GM23248 (cell line): ENCODE measurements around the gene NPAS1. TPM values are rescaled to one million over a fixed set of nuclear protein-coding genes. Genes with fewer than 3 reads are reported as not detected.

ENCODE experiments used
- DNase-seq: peaks from one replicate; pipeline ENCODE4 v3.0.0-alpha.2; 2015
- H2AFZ ChIP-seq: fragments of 200-600 bp; sonication (generic); 2 replicates; pipeline ENCODE4 v1.6.1; 2016; ENCODE audit warnings: antibody characterized with exemption
- H3F3A ChIP-seq: fragments of 200-600 bp; sonication (generic); 2 replicates; pipeline ENCODE4 v1.6.1; 2016; ENCODE audit warnings: mild to moderate bottlenecking, antibody characterized with exemption, mixed run types; ENCODE audit not compliant: insufficient read depth
- H3K27ac ChIP-seq: fragments of 200-600 bp; sonication (generic); 2 replicates; pipeline ENCODE4 v1.5.1; 2016; ENCODE audit warnings: mild to moderate bottlenecking
- H3K27me3 ChIP-seq: fragments of 200-600 bp; sonication (generic); replicated peaks from 2 replicates; pipeline ENCODE4 v1.6.1; 2016; ENCODE audit warnings: mild to moderate bottlenecking; ENCODE audit not compliant: insufficient read depth
- H3K36me3 ChIP-seq: fragments of 200-600 bp; sonication (generic); 2 replicates; pipeline ENCODE4 v1.6.1; 2016; ENCODE audit warnings: low read depth, mild to moderate bottlenecking
- H3K4me1 ChIP-seq: fragments of 200-600 bp; sonication (generic); 2 replicates; pipeline ENCODE4 v1.6.1; 2016; ENCODE audit warnings: mild to moderate bottlenecking; ENCODE audit not compliant: insufficient read depth
- H3K4me2 ChIP-seq: fragments of 200-600 bp; sonication (generic); one replicate; pipeline ENCODE4 v1.6.1; 2016; ENCODE audit warnings: mild to moderate bottlenecking; ENCODE audit not compliant: unreplicated experiment
- H3K4me3 ChIP-seq: fragments of 200-600 bp; sonication (generic); 2 replicates; pipeline ENCODE4 v1.5.1; 2016; ENCODE audit warnings: mild to moderate bottlenecking
- H3K79me2 ChIP-seq: fragments of 200-600 bp; sonication (generic); 2 replicates; pipeline ENCODE4 v1.6.1; 2016; ENCODE audit warnings: mild to moderate bottlenecking; ENCODE audit not compliant: insufficient read depth
- H3K9ac ChIP-seq: fragments of 200-600 bp; sonication (generic); 2 replicates; pipeline ENCODE4 v1.6.1; 2016; ENCODE audit warnings: mild to moderate bottlenecking
- H3K9me2 ChIP-seq: fragments of 200-600 bp; sonication (generic); 2 replicates; pipeline ENCODE4 v1.6.1; 2016; ENCODE audit warnings: mixed run types, mild to moderate bottlenecking, moderate library complexity; ENCODE audit not compliant: insufficient read depth
- H3K9me3 ChIP-seq: fragments of 200-600 bp; sonication (generic); one replicate; pipeline ENCODE4 v1.6.1; 2017; ENCODE audit warnings: low read depth
- H4K20me1 ChIP-seq: fragments of 200-600 bp; sonication (generic); 2 replicates; pipeline ENCODE4 v1.6.0; 2016; ENCODE audit not compliant: insufficient read depth
- EZH2 ChIP-seq: fragments of 200-600 bp; sonication (generic); IDR thresholded peaks from 2 replicates; pipeline ENCODE4 v1.6.1; 2018; ENCODE audit warnings: antibody characterized with exemption, mild to moderate bottlenecking; ENCODE audit not compliant: insufficient read depth, poor library complexity, severe bottlenecking
- EZH2phosphoT487 ChIP-seq: fragments of 200-600 bp; sonication (generic); IDR thresholded peaks from 2 replicates; pipeline ENCODE4 v1.6.1; 2018; ENCODE audit warnings: antibody characterized with exemption, moderate library complexity, mild to moderate bottlenecking, low read depth; ENCODE audit not compliant: insufficient read depth
- WGBS, 2 experiments: methylation state at CpG; one replicate each; pipeline ENCODE4 v1.1.6; 2015 to 2017; ENCODE audit warnings: low lambda C conversion rate in 2 of 2, low coverage in 1 of 2; ENCODE audit errors: missing lambda C conversion rate in 2 of 2; 5-methylcytosine and 5-hydroxymethylcytosine counted together
- in situ Hi-C: fragments of 300-500 bp; cut with MboI; formaldehyde crosslinking; loops from 2 replicates; pipeline ENCODE4 v1.15.0; 2020
- polyA plus RNA-seq: library from polyadenylated mRNA; unstranded; fragments of >200 nt; fragmentation: Nextera tagmentation; extraction: Ambion mirVana; gene quantifications from 2 replicates; pipeline ENCODE4 v1.2.1, GENCODE V29; 2016
- total RNA-seq: library from RNA; depleted of rRNA; stranded (reverse); fragments of >200 nt; shearing (Covaris generic); gene quantifications from 2 replicates; pipeline ENCODE4 v1.2.3, GENCODE V29; 2014

Gene NPAS1
- total and polyA plus RNA-seq, 2 experiments from 2014 or later: 8.6 to 23.2 TPM

DNA sequence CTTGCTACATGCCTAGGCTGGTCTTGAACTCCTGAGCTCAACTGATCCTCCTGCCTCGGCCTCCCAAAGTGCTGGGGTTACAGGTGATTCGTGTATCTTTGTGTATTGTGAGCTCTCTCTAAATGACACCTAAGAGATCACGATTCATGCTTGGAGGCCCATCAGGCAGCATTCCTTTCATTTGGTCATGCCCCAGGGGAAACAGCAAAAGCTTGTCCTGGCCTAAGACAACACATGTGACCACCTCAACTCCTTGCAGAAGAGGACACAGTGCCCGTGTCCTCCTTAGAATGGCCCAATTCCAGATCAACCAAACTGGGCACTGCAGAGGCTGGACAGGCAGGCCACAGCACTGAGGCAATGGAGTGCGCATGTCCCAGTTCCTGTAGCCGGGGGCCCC lies 61.5 kb downstream of the NPAS1 start:
- H3K4me2 ChIP-seq: no peak overlapping the region
- peaks cover 16% of the 10 kb centered on the region for H3K79me2 ChIP-seq
- H3K27me3 ChIP-seq: no peaks in the 10 kb centered on the region
- H3K27ac ChIP-seq: 0 out of 2 replicates have a peak overlapping the region, but pooled peaks have one; percentile 20
- H3K4me3 ChIP-seq: no peak overlapping the region
- no peak overlapping the region for H3K9ac ChIP-seq
- H2AFZ ChIP-seq: no peak overlapping the region
- no peaks in the 10 kb centered on the region for H3K9me2 ChIP-seq
- TF ChIP-seq EZH2phosphoT487 (no peak), EZH2 (no peak)
- H4K20me1 ChIP-seq: no peaks in the 10 kb centered on the region
- peaks cover 25% of the 10 kb centered on the region; the same call in 1 of the 2 replicates for H3K36me3 ChIP-seq
- peak; percentile 26 for DNase-seq
- WGBS, 2 experiments: 84 to 85% methylated on average over 6 of the region's 6 CpGs
- in situ Hi-C loops: no loop called here
- peaks cover 33% of the 10 kb centered on the region; the same call in 1 of the 2 replicates for H3F3A ChIP-seq
- peaks cover 6% of the 10 kb centered on the region; the same call in 1 of the 2 replicates for H3K4me1 ChIP-seq
- H3K9me3 ChIP-seq: no peaks in the 10 kb centered on the region

DNA sequence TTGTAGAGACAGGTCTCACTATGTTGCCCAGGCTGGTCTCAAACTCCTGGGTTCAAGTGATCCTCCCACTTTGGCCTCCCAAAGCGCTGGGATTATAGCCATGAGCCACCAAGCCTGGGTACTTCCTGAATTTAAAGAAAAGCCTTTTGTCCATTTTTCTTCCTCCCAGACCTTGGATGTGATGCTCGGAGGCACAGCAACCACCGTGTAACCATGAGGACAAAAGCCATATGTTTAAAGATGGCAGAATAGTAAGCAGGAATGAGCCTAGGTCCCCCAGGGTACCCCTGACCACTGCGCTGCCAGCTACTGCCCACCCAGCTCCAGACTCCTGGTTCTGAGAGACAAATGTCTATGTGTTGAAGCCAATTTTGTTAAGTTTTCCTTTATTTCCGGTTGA lies 62.9 kb downstream of the NPAS1 start:
- Histone ChIP-seq H4K20me1 (no peaks in the 10 kb centered on the region), H3K4me3 (no peak overlapping the region), H3F3A (peaks cover 33% of the 10 kb centered on the region; the same call in 1 of the 2 replicates), H3K27ac (no peak overlapping the region), H3K27me3 (no peaks in the 10 kb centered on the region), H3K79me2 (peaks cover 2% of the 10 kb centered on the region; the same call in 1 of the 2 replicates), H3K4me1 (peaks cover 6% of the 10 kb centered on the region; the same call in 1 of the 2 replicates), H3K9me3 (no peaks in the 10 kb centered on the region), H2AFZ (no peak overlapping the region), H3K9me2 (no peaks in the 10 kb centered on the region), H3K36me3 (peaks cover 13% of the 10 kb centered on the region; the same call in 1 of the 2 replicates), H3K4me2 (no peak overlapping the region), H3K9ac (no peak overlapping the region)
- in situ Hi-C loops: no loop called here
- WGBS, 2 experiments: 89 to 91% methylated on average over 5 of the region's 5 CpGs
- no peak for DNase-seq
- TF ChIP-seq EZH2phosphoT487 (no peak), EZH2 (no peak)

DNA sequence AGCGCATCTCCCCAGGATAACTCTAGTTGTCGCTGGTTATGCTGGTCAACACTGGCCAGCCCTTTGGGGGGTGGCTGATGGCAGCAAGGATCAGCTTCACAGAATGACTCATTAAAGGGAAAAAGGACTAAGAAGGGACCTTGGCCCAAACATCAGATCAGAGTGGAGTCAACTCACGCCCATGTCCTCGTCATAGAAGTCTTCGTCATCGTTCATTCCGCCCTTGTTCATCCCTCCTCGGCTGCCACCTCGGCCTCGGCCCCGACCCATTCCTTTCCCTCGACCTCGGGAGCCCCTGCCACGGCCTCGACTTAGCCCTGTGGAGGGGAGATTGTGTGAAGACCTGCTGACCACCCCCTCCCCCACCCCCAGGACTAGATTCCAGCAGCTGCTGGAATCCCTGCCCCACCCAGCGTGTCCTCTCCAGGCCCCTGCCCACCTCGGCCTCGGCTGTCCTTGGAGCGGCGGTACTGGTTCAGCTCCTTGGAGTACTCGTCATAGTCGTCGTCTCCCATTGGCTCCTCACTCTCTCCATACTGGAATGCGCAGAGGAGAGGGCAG lies 65.3 kb downstream of the NPAS1 start:
- 93 to 94% methylated on average over 24 of the region's 24 CpGs for WGBS, 2 experiments
- Histone ChIP-seq H3K4me2 (no peak overlapping the region), H3K9me2 (no peaks in the 10 kb centered on the region), H3K27ac (no peak overlapping the region), H4K20me1 (no peaks in the 10 kb centered on the region), H2AFZ (no peak overlapping the region), H3K27me3 (no peaks in the 10 kb centered on the region), H3K4me1 (peaks cover under 1% of the 10 kb centered on the region; the same call in 1 of the 2 replicates), H3F3A (peaks cover 29% of the 10 kb centered on the region; the same call in 1 of the 2 replicates), H3K9me3 (no peaks in the 10 kb centered on the region), H3K9ac (no peak overlapping the region), H3K4me3 (no peak overlapping the region), H3K79me2 (no peaks in the 10 kb centered on the region), H3K36me3 (peaks cover 23% of the 10 kb centered on the region; the same call in 1 of the 2 replicates)
- in situ Hi-C loops: no loop called here
- TF ChIP-seq EZH2phosphoT487 (no peak), EZH2 (no peak)
- no peak for DNase-seq

DNA sequence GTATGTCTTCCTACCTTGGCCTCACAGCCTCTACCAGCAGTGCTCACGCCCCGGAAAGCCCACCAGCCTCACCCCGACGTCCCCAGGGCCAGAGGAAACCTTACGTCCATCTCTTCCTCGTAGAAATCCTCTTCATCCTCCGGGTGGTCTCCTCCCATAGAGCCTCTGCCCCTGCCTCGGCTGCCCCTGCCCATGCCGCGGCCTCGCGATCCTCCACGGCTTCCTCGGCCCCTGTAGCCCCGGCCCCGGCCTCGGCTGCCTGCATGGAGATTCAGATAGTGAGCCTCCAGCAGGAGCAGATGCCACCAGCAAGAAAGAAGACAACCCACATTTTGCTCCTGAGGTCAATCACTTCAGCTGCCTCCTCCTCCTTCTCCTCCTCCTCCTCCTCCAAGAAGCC lies 66.6 kb downstream of the NPAS1 start:
- in situ Hi-C loops: no loop called here
- Histone ChIP-seq H3K36me3 (peaks cover 33% of the 10 kb centered on the region), H3K79me2 (0 out of 2 replicates have a peak, but pooled peaks cover 2% of the 10 kb centered on the region), H3F3A (peaks cover 15% of the 10 kb centered on the region; the same call in 1 of the 2 replicates), H3K9me3 (no peaks in the 10 kb centered on the region), H3K4me1 (no peaks in the 10 kb centered on the region), H3K27me3 (no peaks in the 10 kb centered on the region), H4K20me1 (no peaks in the 10 kb centered on the region), H3K9ac (no peak overlapping the region), H3K27ac (no peak overlapping the region), H3K4me2 (no peak overlapping the region), H2AFZ (no peak overlapping the region), H3K9me2 (no peaks in the 10 kb centered on the region), H3K4me3 (no peak overlapping the region)
- TF ChIP-seq EZH2phosphoT487: no peak
- no peak for TF ChIP-seq EZH2
- 91 to 93% methylated on average over 17 of the region's 17 CpGs for WGBS, 2 experiments
- no peak for DNase-seq
